Activated CD4-positive, alpha-beta T cell treated with anti-CD3 and anti-CD28 coated beads for 36 hours (primary cell): ENCODE measurements around the gene RAB27A. TPM values are rescaled to one million over a fixed set of nuclear protein-coding genes. Genes with fewer than 3 reads are reported as not detected.

Source experiments
- ATAC-seq: fragments of 200-7000 bp; cut with Tn5 transposase; one replicate; pipeline ENCODE4 v1.10.0; 2021; ENCODE audit warnings: mild to moderate bottlenecking, moderate library complexity
- CTCF ChIA-PET: fragments of 350-600 bp; sonication (Branson Sonifier 250); formaldehyde crosslinking; loops from one replicate; lab custom pipeline; 2021; ENCODE audit warnings: antibody characterized with exemption; lab: Charles Lee
- POLR2A ChIA-PET: fragments of 350-600 bp; sonication (Branson Sonifier 250); formaldehyde crosslinking; loops from one replicate; lab custom pipeline; 2021; ENCODE audit warnings: antibody characterized with exemption, inconsistent platforms; lab: Charles Lee
- DNase-seq: peaks from one replicate; pipeline ENCODE4 v3.0.0-alpha.2; 2020
- H3K27ac Mint-ChIP-seq: one replicate; pipeline ENCODE4 v1.8.0; 2021; ENCODE audit warnings: mixed read lengths
- H3K27me3 Mint-ChIP-seq: one replicate; pipeline ENCODE4 v1.8.0; 2021; ENCODE audit warnings: mixed read lengths
- H3K36me3 Mint-ChIP-seq: one replicate; pipeline ENCODE4 v1.8.0; 2021; ENCODE audit warnings: low read depth, mixed read lengths
- H3K4me1 Mint-ChIP-seq: one replicate; pipeline ENCODE4 v1.8.0; 2021; ENCODE audit warnings: mixed read lengths
- H3K4me3 Mint-ChIP-seq: one replicate; pipeline ENCODE4 v1.8.0; 2021; ENCODE audit warnings: mild to moderate bottlenecking, moderate library complexity, mixed read lengths
- H3K9me3 Mint-ChIP-seq: one replicate; pipeline ENCODE4 v1.8.0; 2021; ENCODE audit warnings: low read depth, mixed read lengths
- intact Hi-C, 2 experiments: fragments of 100-400 bp; cut with DNase I in 1 of 2; cut with micrococcal nuclease in 1 of 2; formaldehyde crosslinking; loops; one replicate each; pipeline versions ENCODE4 v1.14.2 to v1.15.1; 2022 to 2024; cut with DNase I, micrococcal nuclease
- total RNA-seq, 2 experiments: library from RNA; stranded (reverse); gene quantifications; one replicate each; pipeline ENCODE4 v1.2.3, GENCODE V29; 2021

RAB27A gene
- total RNA-seq, 2 experiments from 2014 or later: 111 to 129 TPM

DNA sequence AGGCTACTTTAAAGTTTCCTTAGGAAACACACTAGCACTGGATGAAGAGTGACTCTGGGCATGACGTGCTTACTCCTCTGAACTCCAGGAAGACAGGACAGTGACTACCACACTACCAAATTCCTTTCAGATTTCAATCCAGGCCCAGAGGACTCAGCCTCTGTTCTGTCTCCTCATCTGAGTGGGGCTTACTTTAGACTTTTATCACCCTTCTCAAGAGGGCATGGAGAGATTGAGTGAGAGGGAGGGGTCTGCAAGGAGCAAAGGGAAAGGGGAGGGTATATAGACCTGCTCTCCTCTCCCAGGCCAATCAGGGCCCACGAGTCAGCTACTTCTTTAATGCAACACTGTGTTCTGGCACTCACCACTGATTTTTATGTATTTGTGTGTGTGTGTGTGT lies 63.5 kb downstream of the RAB27A start:
- ATAC-seq (no peak), DNase-seq (no peak)
- no peaks in the 10 kb centered on the region for H3K27me3 Mint-ChIP-seq
- peaks cover 69% of the 10 kb centered on the region for H3K36me3 Mint-ChIP-seq
- ChIA-PET POLR2A (no interaction called here), CTCF (no interaction called here)
- H3K4me3 Mint-ChIP-seq: no peak overlapping the region
- H3K27ac Mint-ChIP-seq: no peak overlapping the region
- intact Hi-C loops: no loop called here
- peaks cover 48% of the 10 kb centered on the region for H3K4me1 Mint-ChIP-seq
- H3K9me3 Mint-ChIP-seq: no peaks in the 10 kb centered on the region

DNA sequence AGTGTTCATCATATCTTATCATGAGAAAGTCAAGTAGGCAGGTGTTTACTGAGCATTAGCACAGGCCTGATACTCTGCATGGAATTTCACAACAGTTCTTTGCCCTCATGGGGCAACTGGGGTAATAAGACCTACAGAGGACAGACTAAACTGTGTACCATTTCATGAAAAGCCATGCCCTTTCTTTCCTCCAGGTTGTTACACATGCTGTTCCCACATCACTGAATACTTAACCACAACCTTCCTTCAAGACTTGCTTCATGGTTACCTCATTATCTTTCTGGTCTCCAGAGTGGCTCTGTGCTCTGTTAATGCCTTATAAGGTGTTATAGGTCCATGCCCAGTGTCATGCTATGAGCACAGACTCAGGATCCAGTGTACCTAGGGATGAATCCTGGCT lies 64.7 kb downstream of the RAB27A start:
- H3K4me1 Mint-ChIP-seq: peaks cover 48% of the 10 kb centered on the region
- H3K27me3 Mint-ChIP-seq: no peaks in the 10 kb centered on the region
- intact Hi-C loops: loop anchor here in 1 of 2 experiments (2.0 kb wide), 1 partner anchor 24 kb away; no protein-coding TSS in a partner anchor
- ChIA-PET POLR2A (no interaction called here), CTCF (interaction anchor here (1.4 kb wide), 1 partner anchor 66 kb away, joined by 4 read pairs; no protein-coding TSS in a partner anchor)
- peaks cover 69% of the 10 kb centered on the region for H3K36me3 Mint-ChIP-seq
- ATAC-seq (peak; percentile 43), DNase-seq (no peak)
- H3K27ac Mint-ChIP-seq: peak overlapping the region; percentile 59
- no peaks in the 10 kb centered on the region for H3K9me3 Mint-ChIP-seq
- H3K4me3 Mint-ChIP-seq: no peak overlapping the region

DNA sequence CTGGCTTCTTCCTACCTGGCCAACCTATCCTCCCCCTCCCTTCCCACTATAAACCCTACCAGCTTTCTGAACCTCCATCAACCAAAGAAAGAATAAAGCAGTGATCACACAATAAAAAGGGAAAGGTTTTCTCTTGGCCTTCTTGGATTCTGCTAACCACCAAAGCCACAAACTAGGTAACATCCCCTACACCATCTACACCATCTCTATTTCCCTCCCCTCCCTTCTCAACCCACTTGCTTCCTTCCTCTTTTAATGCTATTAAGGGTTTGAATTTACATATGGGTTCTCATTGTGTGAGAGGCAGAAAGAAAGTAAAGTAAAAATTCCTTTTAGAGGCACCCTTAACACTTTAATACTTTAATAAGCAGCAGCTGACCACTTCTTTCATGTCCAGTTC lies 67.0 kb downstream of the RAB27A start:
- no peak for DNase-seq
- no peak for ATAC-seq
- ChIA-PET CTCF (interaction anchor here (1.0 to 1.4 kb wide), 2 partner anchors 14 to 22 kb away, joined by 3 read pairs; no protein-coding TSS in a partner anchor), POLR2A (no interaction called here)
- Mint-ChIP-seq H3K27ac (peak overlapping the region; percentile 88), H3K4me1 (peaks cover 65% of the 10 kb centered on the region), H3K4me3 (no peak overlapping the region), H3K27me3 (no peaks in the 10 kb centered on the region), H3K9me3 (no peaks in the 10 kb centered on the region), H3K36me3 (peaks cover 67% of the 10 kb centered on the region)
- intact Hi-C loops: no loop called here

DNA sequence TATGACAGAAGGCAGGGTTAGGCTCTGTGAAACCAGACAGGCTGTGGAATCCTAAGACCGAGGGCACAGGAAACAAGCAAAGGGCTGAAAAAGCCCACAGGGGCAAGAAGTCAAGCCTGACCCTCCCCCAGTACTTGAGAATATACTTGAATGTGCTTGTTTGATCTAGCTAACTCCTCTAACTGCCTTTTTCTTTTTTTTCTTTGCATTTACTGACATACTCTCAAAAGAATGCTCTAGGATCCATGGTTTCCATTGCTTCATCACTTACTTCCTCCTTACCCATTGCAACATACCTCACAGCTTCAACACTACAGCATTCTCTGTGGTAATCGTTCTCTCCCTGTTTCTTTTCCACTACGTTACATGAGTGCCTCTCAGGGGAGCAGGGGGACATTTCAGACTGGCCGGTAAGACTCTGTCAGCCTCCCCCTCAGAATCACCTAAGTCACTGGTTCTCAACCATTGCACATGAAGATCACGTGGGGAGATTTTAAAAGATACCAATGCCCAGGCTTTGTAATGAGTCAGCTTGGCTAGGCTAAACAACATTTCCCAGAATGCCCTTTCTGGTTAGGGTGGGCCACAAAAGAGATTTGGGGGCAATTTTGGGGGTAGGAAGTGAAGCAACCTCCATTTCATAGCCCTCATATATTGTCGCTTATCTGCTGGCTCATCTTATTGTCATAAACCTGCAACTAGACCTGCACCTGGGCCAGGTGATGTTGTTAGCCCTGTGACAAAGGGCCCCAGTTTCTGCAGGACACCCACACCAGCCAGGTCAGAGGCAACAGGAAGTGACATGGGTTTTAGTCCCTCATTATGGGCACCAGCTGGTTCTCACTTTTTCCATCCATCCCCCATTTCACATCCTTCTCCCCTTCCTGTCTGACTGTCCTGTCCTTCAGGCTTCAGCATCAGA lies 68.3 kb downstream of the RAB27A start:
- peaks cover 66% of the 10 kb centered on the region for H3K36me3 Mint-ChIP-seq
- H3K27ac Mint-ChIP-seq: peak overlapping the region; percentile 88
- ATAC-seq (peak; percentile 59), DNase-seq (peak; percentile 60)
- POLR2A ChIA-PET: interaction anchor here (0.7 to 1.2 kb wide), 4 partner anchors 16 to 69 kb away, joined by 3 to 4 read pairs (median 4); no protein-coding TSS in a partner anchor
- H3K4me1 Mint-ChIP-seq: peaks cover 65% of the 10 kb centered on the region
- no peak overlapping the region for H3K4me3 Mint-ChIP-seq
- intact Hi-C loops: loop anchor here (1.0 kb wide), 2 partner anchors 16 to 59 kb away; no protein-coding TSS in a partner anchor
- H3K9me3 Mint-ChIP-seq: no peaks in the 10 kb centered on the region
- H3K27me3 Mint-ChIP-seq: no peaks in the 10 kb centered on the region
- CTCF ChIA-PET: interaction anchor here (0.8 to 7.7 kb wide), 7 partner anchors 14 to 214 kb away, joined by 3 to 65 read pairs (median 3); no protein-coding TSS in a partner anchor

DNA sequence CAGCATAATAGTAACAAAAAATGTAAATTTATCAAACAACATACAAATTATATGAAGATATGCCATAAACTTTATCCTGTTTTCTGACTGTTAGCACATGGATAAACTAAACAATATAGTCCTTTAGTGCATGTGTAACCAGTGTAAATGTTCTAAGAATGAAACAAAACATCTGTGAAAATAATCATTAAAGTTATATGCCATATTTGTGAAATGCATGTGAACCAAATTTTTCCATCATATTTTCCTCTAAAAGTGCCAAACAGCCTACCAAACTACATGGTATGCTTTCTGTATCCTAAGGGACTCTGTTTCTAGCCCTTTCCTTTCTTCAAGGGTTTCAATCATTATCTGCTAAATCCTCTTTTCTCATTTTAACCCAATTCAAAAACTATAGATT lies 69.0 kb downstream of the RAB27A start:
- CTCF ChIA-PET: interaction anchor here (1.0 to 7.7 kb wide), 4 partner anchors 17 to 215 kb away, joined by 3 to 65 read pairs (median 4); no protein-coding TSS in a partner anchor
- Mint-ChIP-seq H3K27me3 (no peaks in the 10 kb centered on the region), H3K27ac (peak overlapping the region; percentile 88), H3K4me3 (no peak overlapping the region), H3K4me1 (peaks cover 62% of the 10 kb centered on the region), H3K36me3 (peaks cover 60% of the 10 kb centered on the region), H3K9me3 (no peaks in the 10 kb centered on the region)
- DNase-seq: no peak
- no peak for ATAC-seq
- intact Hi-C loops: loop anchor here (1.0 kb wide), 2 partner anchors 17 to 60 kb away; no protein-coding TSS in a partner anchor
- POLR2A ChIA-PET: interaction anchor here (0.7 to 1.2 kb wide), 2 partner anchors 62 to 70 kb away, joined by 3 to 4 read pairs; no protein-coding TSS in a partner anchor

DNA sequence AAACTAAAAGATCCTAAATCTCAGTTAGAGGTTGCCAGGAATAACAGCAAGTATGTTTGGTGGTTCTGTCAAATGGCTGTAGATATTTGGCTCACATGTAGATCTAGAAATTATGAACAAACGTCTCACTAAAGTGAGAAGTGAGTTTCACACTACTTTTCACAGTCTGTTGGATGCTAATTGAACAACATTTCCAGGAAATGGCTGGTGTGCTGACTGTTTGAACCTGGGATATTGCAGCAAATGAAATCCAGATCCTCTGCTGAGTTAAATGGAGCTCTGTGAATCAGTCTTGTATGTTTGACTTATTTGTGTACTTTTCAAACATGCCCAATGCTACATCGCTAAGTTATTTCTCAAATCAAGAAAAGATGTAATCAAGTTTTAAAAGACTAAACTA lies 71.6 kb downstream of the RAB27A start:
- Mint-ChIP-seq H3K4me3 (no peak overlapping the region), H3K9me3 (no peaks in the 10 kb centered on the region), H3K4me1 (peaks cover 45% of the 10 kb centered on the region), H3K27me3 (no peaks in the 10 kb centered on the region), H3K36me3 (peaks cover 55% of the 10 kb centered on the region), H3K27ac (peak overlapping the region; percentile 2)
- intact Hi-C loops: no loop called here
- CTCF ChIA-PET: interaction anchor here (0.7 to 7.7 kb wide), 13 partner anchors 11 to 221 kb away, joined by 3 to 65 read pairs (median 5); partner anchors contain the start of genes CCPG1 and PIERCE2
- POLR2A ChIA-PET: interaction anchor here (0.6 to 1.0 kb wide), 4 partner anchors 20 to 98 kb away, joined by 3 to 4 read pairs (median 4); no protein-coding TSS in a partner anchor
- ATAC-seq (peak; percentile 27), DNase-seq (no peak)

DNA sequence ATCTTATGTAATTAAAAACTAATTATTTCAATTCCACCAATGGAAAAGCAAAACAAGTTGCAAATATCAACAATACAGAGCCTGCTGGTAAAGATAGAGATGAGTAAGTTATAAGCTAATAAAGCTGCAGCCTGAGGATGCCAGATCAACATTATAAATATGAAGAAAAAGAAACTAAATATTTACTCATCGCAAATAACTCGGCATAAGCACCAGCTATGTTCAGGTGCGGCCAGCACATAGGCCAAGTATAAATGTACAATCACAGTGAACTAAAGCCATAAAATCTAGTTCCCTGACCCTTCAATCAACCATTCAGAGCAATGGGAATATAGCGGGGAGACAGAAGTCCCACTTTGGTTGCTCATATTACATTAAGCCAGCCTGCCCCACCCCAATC lies 85.1 kb downstream of the RAB27A start:
- ATAC-seq: no peak
- ChIA-PET CTCF (interaction anchor here (1.3 kb wide), 1 partner anchor 14 kb away, joined by 4 read pairs; no protein-coding TSS in a partner anchor), POLR2A (no interaction called here)
- H3K4me3 Mint-ChIP-seq: no peak overlapping the region
- DNase-seq: no peak
- H3K36me3 Mint-ChIP-seq: peaks cover 20% of the 10 kb centered on the region
- no peak overlapping the region for H3K27ac Mint-ChIP-seq
- no peaks in the 10 kb centered on the region for H3K9me3 Mint-ChIP-seq
- intact Hi-C loops: no loop called here
- H3K27me3 Mint-ChIP-seq: no peaks in the 10 kb centered on the region
- H3K4me1 Mint-ChIP-seq: no peaks in the 10 kb centered on the region

DNA sequence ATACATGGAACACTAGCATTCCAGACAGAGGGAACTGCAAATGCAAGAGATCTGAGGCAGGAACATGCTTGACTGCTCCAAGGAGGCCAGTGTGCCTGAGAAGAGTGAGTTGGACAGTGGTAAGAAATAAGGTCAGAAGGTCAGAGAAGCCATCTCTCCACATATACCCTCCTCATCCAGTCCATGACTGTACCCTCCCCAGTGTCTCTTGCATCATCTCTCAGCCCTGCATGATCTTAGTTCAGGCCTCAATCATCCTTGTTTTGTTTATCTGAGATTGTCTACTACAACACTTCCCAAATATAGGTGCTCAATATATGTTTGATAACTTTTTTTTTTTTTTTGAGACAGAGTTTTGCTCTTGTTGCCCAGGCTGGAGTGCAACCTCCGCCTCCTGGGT lies 87.4 kb downstream of the RAB27A start:
- Mint-ChIP-seq H3K36me3 (peaks cover 26% of the 10 kb centered on the region), H3K4me3 (no peak overlapping the region), H3K9me3 (peaks cover 5% of the 10 kb centered on the region), H3K27ac (no peak overlapping the region), H3K4me1 (peaks cover 6% of the 10 kb centered on the region), H3K27me3 (no peaks in the 10 kb centered on the region)
- CTCF ChIA-PET: no interaction called here
- POLR2A ChIA-PET: no interaction called here
- DNase-seq (no peak), ATAC-seq (no peak)
- intact Hi-C loops: no loop called here

DNA sequence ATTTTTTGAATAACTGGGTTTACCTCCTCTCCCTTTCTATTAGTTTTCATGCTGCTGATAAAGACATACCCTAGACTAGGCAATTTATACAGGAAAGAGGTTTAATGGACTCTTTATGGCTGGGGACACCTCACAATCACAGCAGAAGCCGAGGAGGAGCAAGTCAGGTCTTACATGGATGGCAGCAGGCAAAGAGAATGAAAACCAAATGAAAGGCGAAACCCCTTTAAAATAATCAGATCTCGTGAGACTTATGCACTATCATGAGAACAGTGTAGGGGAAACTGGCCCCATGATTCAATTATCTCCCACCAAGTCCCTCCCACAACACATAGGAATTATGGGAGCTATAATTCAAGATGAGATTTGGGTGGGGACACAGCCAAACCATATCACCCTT lies 90.9 kb downstream of the RAB27A start:
- CTCF ChIA-PET: interaction anchor here (1.5 to 2.7 kb wide), 2 partner anchors 18 to 121 kb away, joined by 6 to 11 read pairs; partner anchors contain the start of genes PIGB and PIGBOS1
- intact Hi-C loops: loop anchor here (5.0 kb wide), 3 partner anchors 209 to 1049 kb away; partner anchors contain the start of genes CCPG1 (in 1 of the 2) and PIERCE2 (in 1 of the 2)
- Mint-ChIP-seq H3K27ac (peak overlapping the region; percentile 15), H3K4me1 (peaks cover 6% of the 10 kb centered on the region), H3K36me3 (peaks cover 12% of the 10 kb centered on the region), H3K27me3 (no peaks in the 10 kb centered on the region), H3K9me3 (peaks cover 5% of the 10 kb centered on the region), H3K4me3 (no peak overlapping the region)
- DNase-seq: no peak
- no peak for ATAC-seq
- POLR2A ChIA-PET: no interaction called here

DNA sequence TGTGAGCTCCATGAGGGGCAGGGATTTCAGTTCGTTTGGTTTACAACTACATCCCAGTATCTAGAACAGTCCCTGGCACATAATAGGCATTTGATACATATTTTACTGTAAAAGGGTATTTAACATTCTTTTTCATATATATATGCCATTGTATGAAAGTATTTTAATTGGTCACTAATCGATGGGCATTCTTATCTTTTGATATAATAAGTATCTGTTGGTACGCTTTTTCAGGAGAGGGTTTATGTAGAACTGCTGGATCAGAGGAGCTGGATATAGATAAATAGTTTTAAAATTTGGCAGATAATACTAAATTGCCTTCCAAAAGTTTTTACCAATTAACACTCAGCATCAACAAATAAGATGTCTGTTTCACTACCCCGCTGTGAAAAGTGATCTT lies 91.9 kb downstream of the RAB27A start:
- Mint-ChIP-seq H3K4me3 (no peak overlapping the region), H3K36me3 (peaks cover 13% of the 10 kb centered on the region), H3K4me1 (peaks cover 13% of the 10 kb centered on the region), H3K27me3 (no peaks in the 10 kb centered on the region), H3K9me3 (peaks cover 5% of the 10 kb centered on the region), H3K27ac (no peak overlapping the region)
- DNase-seq (no peak), ATAC-seq (no peak)
- intact Hi-C loops: loop anchor here (1.0 to 5.0 kb wide), 9 partner anchors 20 to 1050 kb away; partner anchors contain the start of genes CCPG1 (in 2 of the 2), PIERCE2 (in 2 of the 2), PIGB (in 1 of the 2) and PIGBOS1 (in 1 of the 2)
- CTCF ChIA-PET: interaction anchor here (0.9 to 2.7 kb wide), 6 partner anchors 11 to 210 kb away, joined by 3 to 11 read pairs (median 4); partner anchors contain the start of genes CCPG1, PIERCE2, PIGB and PIGBOS1
- POLR2A ChIA-PET: no interaction called here

DNA sequence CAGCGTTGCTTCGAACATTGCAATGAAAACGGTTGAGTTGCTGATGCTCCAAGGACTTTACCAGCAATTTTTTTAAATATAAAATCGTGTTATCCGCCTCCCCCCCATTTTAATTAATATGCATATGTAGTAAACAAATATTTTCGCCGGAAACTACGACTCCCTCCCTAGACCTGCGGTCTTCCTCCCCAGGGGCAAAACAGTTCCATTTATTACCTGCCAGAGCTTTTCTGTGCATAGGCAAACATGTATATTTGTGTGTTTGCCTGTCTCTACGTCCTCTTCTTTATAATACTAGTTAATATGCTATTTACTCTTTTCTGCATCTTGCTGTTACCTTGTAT lies 92.3 kb downstream of the RAB27A start:
- ChIA-PET POLR2A (interaction anchor here (0.7 to 1.3 kb wide), 6 partner anchors 12 to 211 kb away, joined by 3 to 4 read pairs (median 3); partner anchors contain the start of genes PIERCE2, PIGB and PIGBOS1), CTCF (interaction anchor here (0.8 to 2.7 kb wide), 11 partner anchors 11 to 363 kb away, joined by 3 to 11 read pairs (median 3); partner anchors contain the start of genes CCPG1, PIERCE2, PIGB and PIGBOS1)
- DNase-seq (no peak), ATAC-seq (peak; percentile 4)
- Mint-ChIP-seq H3K27me3 (no peaks in the 10 kb centered on the region), H3K36me3 (peaks cover 17% of the 10 kb centered on the region), H3K4me3 (no peak overlapping the region), H3K27ac (no peak overlapping the region), H3K9me3 (peaks cover 5% of the 10 kb centered on the region), H3K4me1 (peaks cover 13% of the 10 kb centered on the region)
- intact Hi-C loops: loop anchor here (1.0 to 5.0 kb wide), 9 partner anchors 20 to 1050 kb away; partner anchors contain the start of genes CCPG1 (in 2 of the 2), PIERCE2 (in 2 of the 2), PIGB (in 1 of the 2) and PIGBOS1 (in 1 of the 2)
